ENCODE results near the gene TOX2. TPM values are rescaled to one million over a fixed set of nuclear protein-coding genes. Genes with fewer than 3 reads are reported as not detected.

Gene TOX2
- total and polyA plus RNA-seq, 9 donors = 0.69 to 5.6 (median 1.8) TPM

GRCh38 chr20:44092551-44093248 is 178.0 kb downstream of the TOX2 start:
- Histone ChIP-seq H3K27me3 (no peaks in the 10 kb centered on the region), H3K36me3 (no peaks in the 10 kb centered on the region), H3K9me3 (no peaks in the 10 kb centered on the region), H3K27ac (no peak overlapping the region), H3K4me1 (ENCODE audit: insufficient read depth) (no peaks in the 10 kb centered on the region), H3K4me3 (no peak overlapping the region)
- WGBS, 3 donors = 54 to 67% (median 58%) methylated on average over 9 of the region's 9 CpGs
- no peak for DNase-seq
- intact Hi-C loops (cut with DNase I) = no loop called here
- no peak for TF ChIP-seq POLR2A (IDR thresholded peaks at IDR 0.05)
- no peak for TF ChIP-seq CTCF (IDR thresholded peaks at IDR 0.05)
- no peak for TF ChIP-seq EP300 (IDR thresholded peaks at IDR 0.05)

- no peaks in the 10 kb centered on the region for H3K36me3 ChIP-seq
- no peak for TF ChIP-seq CTCF (IDR thresholded peaks at IDR 0.05)
- no peak for TF ChIP-seq EP300 (IDR thresholded peaks at IDR 0.05)
- TF ChIP-seq POLR2A (IDR thresholded peaks at IDR 0.05) = no peak
- WGBS, 3 donors = 73 to 83% (median 73%) methylated on average over 2 of the region's 2 CpGs
Observed at GRCh38 chr20:44093249-44093582, 178.6 kb downstream of the TOX2 start.

GRCh38 chr20:44095831-44096230 is 181.2 kb downstream of the TOX2 start:
- no peak overlapping the region for H3K4me3 ChIP-seq
- no peak for TF ChIP-seq POLR2A (IDR thresholded peaks at IDR 0.05)
- no peak for TF ChIP-seq EP300 (IDR thresholded peaks at IDR 0.05)
- no peak for TF ChIP-seq CTCF (IDR thresholded peaks at IDR 0.05)
- no peak overlapping the region for H3K27ac ChIP-seq
- no peaks in the 10 kb centered on the region for H3K27me3 ChIP-seq
- no peaks in the 10 kb centered on the region for H3K4me1 ChIP-seq (ENCODE audit: insufficient read depth)
- DNase-seq = no peak
- no peaks in the 10 kb centered on the region for H3K36me3 ChIP-seq
- H3K9me3 ChIP-seq = no peaks in the 10 kb centered on the region
- intact Hi-C loops (cut with DNase I) = no loop called here
- WGBS, 3 donors = 46 to 54% (median 47%) methylated on average over 7 of the region's 7 CpGs

More at GRCh38 chr20:44093249-44093582, 178.6 kb downstream of the TOX2 start:
- H3K4me3 ChIP-seq = no peak overlapping the region
- no peaks in the 10 kb centered on the region for H3K27me3 ChIP-seq
- no peak overlapping the region for H3K27ac ChIP-seq
- H3K4me1 ChIP-seq (ENCODE audit: insufficient read depth) = no peaks in the 10 kb centered on the region
- DNase-seq = no peak
- no peaks in the 10 kb centered on the region for H3K9me3 ChIP-seq
- intact Hi-C loops (cut with DNase I) = no loop called here

GRCh38 chr20:44097521-44098255 is 183.0 kb downstream of the TOX2 start:
- no peaks in the 10 kb centered on the region for H3K36me3 ChIP-seq
- no peak overlapping the region for H3K4me3 ChIP-seq
- H3K27ac ChIP-seq = no peak overlapping the region
- intact Hi-C loops (cut with DNase I) = no loop called here
- no peak for DNase-seq
- no peaks in the 10 kb centered on the region for H3K9me3 ChIP-seq
- H3K27me3 ChIP-seq = no peaks in the 10 kb centered on the region
- 56 to 65% (median 60%) methylated on average over 14 of the region's 14 CpGs for WGBS, 3 donors
- TF ChIP-seq EP300 (IDR thresholded peaks at IDR 0.05) (no peak), POLR2A (IDR thresholded peaks at IDR 0.05) (no peak), CTCF (IDR thresholded peaks at IDR 0.05) (no peak)
- H3K4me1 ChIP-seq (ENCODE audit: insufficient read depth) = no peaks in the 10 kb centered on the region

Measured in ovary (tissue), 9 donors.